Body of pancreas (tissue), 4 donors: ENCODE measurements around the gene TMEM255B. TPM values are rescaled to one million over a fixed set of nuclear protein-coding genes. Genes with fewer than 3 reads are reported as not detected.

Experiments
- ATAC-seq: fragments of 150-250 bp; one replicate; pipeline ENCODE4 v1.9.1; 2016
- DNase-seq, 4 donors: peaks; one replicate each; pipeline ENCODE4 v3.0.0-alpha.2; 2019
- H3K27ac ChIP-seq, 4 donors: fragments of 200-600 bp; sonication (generic); 1 replicate in 3 of 4; 2 replicates in 1 of 4; pipeline versions ENCODE4 v1.5.1 to v1.6.1; 2016 to 2019; ENCODE audit warnings: mild to moderate bottlenecking in 1 of 4, mixed read lengths in 1 of 4, moderate library complexity in 1 of 4
- H3K27me3 ChIP-seq, 2 donors: fragments of 200-600 bp; sonication (generic); one replicate each; pipeline ENCODE4 v1.6.0; 2016; ENCODE audit warnings: mild to moderate bottlenecking in 1 of 2
- H3K36me3 ChIP-seq, 2 donors: fragments of 200-600 bp; sonication (generic); replicated peaks in 1 of 2; 2 replicates each; pipeline ENCODE4 v1.5.1; 2016; ENCODE audit warnings: low read depth in 2 of 2; ENCODE audit not compliant: insufficient read depth in 1 of 2
- H3K4me1 ChIP-seq: fragments of 200-600 bp; sonication (generic); one replicate; pipeline ENCODE4 v1.6.0; 2016
- H3K4me3 ChIP-seq, 2 donors: fragments of 200-600 bp; sonication (generic); 1 replicate in 1 of 2; 2 replicates in 1 of 2; pipeline ENCODE4 v1.5.1; 2016 to 2019
- H3K9me3 ChIP-seq, 3 donors: fragments of 200-600 bp; sonication (generic); 1 replicate in 2 of 3; 2 replicates in 1 of 3; pipeline ENCODE4 v1.5.1; 2016
- POLR2A ChIP-seq, 3 donors: fragments of 450-650 bp; IDR thresholded peaks; one replicate each; pipeline ENCODE4 v1.6.1; 2016; ENCODE audit warnings: antibody characterized with exemption in 3 of 3, mild to moderate bottlenecking in 2 of 3
- WGBS, 2 donors: methylation state at CpG; one replicate each; pipeline ENCODE4 v1.1.5; 2017; 5-methylcytosine and 5-hydroxymethylcytosine counted together
- intact Hi-C: fragments of 100-400 bp; cut with DNase I; formaldehyde crosslinking; loops from one replicate; pipeline ENCODE4 v1.15.1; 2023
- total RNA-seq, 2 donors: library from RNA; depleted of rRNA; stranded (reverse); fragments of >200 nt; gene quantifications; one replicate each; pipeline ENCODE4 v1.1.0, GENCODE V29; 2016
- TF ChIP-seq, protein P1 (sequence below), 7 experiments: fragments of 450-650 bp in 4 of 7; fragments of 200-600 bp in 3 of 7; sonication (generic) in 3 of 7; IDR thresholded peaks; one replicate each; pipeline ENCODE4 v1.5.1; 2016 to 2019; ENCODE audit warnings: antibody characterized with exemption in 7 of 7

Gene TMEM255B
- total RNA-seq, 2 donors from 2014 or later: 1.0 to 4.6 TPM

GRCh38 chr13:113740661-113741060 is 18.4 kb upstream of the TMEM255B start:
- H3K27me3 ChIP-seq: no peaks in the 10 kb centered on the region
- H3K4me1 ChIP-seq: no peaks in the 10 kb centered on the region
- DNase-seq (peak in 1 of 4 donors; percentile 5), ATAC-seq (no peak)
- H3K36me3 ChIP-seq: no peaks in the 10 kb centered on the region
- H3K4me3 ChIP-seq: no peak overlapping the region
- 68 to 72% methylated on average over 10 to 16 of the region's 16 CpGs for WGBS, 2 donors
- TF ChIP-seq, protein P1, sequence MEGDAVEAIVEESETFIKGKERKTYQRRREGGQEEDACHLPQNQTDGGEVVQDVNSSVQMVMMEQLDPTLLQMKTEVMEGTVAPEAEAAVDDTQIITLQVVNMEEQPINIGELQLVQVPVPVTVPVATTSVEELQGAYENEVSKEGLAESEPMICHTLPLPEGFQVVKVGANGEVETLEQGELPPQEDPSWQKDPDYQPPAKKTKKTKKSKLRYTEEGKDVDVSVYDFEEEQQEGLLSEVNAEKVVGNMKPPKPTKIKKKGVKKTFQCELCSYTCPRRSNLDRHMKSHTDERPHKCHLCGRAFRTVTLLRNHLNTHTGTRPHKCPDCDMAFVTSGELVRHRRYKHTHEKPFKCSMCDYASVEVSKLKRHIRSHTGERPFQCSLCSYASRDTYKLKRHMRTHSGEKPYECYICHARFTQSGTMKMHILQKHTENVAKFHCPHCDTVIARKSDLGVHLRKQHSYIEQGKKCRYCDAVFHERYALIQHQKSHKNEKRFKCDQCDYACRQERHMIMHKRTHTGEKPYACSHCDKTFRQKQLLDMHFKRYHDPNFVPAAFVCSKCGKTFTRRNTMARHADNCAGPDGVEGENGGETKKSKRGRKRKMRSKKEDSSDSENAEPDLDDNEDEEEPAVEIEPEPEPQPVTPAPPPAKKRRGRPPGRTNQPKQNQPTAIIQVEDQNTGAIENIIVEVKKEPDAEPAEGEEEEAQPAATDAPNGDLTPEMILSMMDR (IDR thresholded peaks at IDR 0.05): no peak
- no peak for TF ChIP-seq POLR2A (IDR thresholded peaks at IDR 0.05)
- H3K9me3 ChIP-seq: no peaks in the 10 kb centered on the region
- no peak overlapping the region for H3K27ac ChIP-seq
- intact Hi-C loops: no loop called here

DNA sequence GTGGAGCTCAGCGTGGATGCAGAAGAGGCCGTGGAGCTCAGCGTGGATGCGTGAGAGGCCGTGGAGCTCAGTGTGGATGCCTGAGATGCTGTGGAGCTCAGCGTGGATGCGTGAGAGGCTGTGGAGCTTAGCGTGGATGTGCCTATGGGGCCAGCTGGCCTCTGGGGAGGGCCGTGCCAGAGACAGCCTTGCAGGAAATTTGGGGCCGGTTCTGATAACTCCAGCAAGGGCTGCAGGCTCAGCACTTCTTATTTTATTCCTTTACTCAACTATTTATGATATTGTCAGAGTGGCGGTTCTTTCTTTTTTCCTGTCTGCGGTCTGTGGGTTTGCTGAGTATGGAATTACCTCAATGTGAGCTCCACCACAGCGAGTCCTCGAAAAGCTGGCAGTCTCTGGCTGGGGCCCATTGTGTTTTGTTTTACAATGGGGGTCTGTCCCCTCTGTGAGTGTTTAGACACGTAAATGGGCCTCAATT is 17.8 kb upstream of the TMEM255B start:
- WGBS, 2 donors: 57 to 70% methylated on average over 15 of the region's 15 CpGs
- no peak for ATAC-seq
- Histone ChIP-seq H3K4me3 (no peak overlapping the region), H3K27me3 (no peaks in the 10 kb centered on the region), H3K36me3 (no peaks in the 10 kb centered on the region), H3K27ac (no peak overlapping the region), H3K9me3 (no peaks in the 10 kb centered on the region), H3K4me1 (no peaks in the 10 kb centered on the region)
- intact Hi-C loops: no loop called here
- TF ChIP-seq, protein P1 (IDR thresholded peaks at IDR 0.05): no peak
- TF ChIP-seq POLR2A (IDR thresholded peaks at IDR 0.05): no peak
- peak in 2 of 4 donors; percentile 3 to 18 for DNase-seq

DNA sequence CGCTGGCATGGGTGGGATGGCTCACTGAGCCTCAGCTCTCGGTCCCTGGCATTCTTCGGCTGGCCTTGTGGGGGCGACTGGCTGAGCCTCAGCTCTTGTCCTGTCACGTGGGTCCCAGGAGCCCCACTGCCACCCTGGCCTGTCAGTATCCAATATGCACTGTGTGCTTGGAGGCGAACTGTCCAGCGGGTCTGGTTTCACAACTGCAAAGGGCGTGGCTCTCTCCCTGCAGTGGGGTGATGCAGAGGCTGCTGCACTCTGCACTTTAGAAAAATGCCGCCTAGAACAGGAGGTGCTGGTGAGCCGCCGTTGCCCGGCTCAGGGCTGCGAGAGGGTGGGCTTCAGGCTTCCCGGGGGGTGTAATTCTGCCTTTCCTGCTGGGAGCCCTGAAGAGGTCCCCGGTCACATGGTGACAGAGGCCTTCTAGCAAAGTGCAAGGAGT is 17.0 kb upstream of the TMEM255B start:
- intact Hi-C loops: no loop called here
- H3K36me3 ChIP-seq: no peaks in the 10 kb centered on the region
- TF ChIP-seq POLR2A (IDR thresholded peaks at IDR 0.05): no peak
- TF ChIP-seq, protein P1 (IDR thresholded peaks at IDR 0.05): peak in 1 of 7 experiments; percentile 7
- H3K27me3 ChIP-seq: no peaks in the 10 kb centered on the region
- peak; percentile 45 for ATAC-seq
- 30 to 35% methylated on average over 10 to 15 of the region's 15 CpGs for WGBS, 2 donors
- no peak overlapping the region for H3K4me3 ChIP-seq
- no peaks in the 10 kb centered on the region for H3K4me1 ChIP-seq
- H3K9me3 ChIP-seq: no peaks in the 10 kb centered on the region
- no peak overlapping the region for H3K27ac ChIP-seq
- peak in 3 of 4 donors; percentile 18 to 60 (median 27) for DNase-seq

DNA sequence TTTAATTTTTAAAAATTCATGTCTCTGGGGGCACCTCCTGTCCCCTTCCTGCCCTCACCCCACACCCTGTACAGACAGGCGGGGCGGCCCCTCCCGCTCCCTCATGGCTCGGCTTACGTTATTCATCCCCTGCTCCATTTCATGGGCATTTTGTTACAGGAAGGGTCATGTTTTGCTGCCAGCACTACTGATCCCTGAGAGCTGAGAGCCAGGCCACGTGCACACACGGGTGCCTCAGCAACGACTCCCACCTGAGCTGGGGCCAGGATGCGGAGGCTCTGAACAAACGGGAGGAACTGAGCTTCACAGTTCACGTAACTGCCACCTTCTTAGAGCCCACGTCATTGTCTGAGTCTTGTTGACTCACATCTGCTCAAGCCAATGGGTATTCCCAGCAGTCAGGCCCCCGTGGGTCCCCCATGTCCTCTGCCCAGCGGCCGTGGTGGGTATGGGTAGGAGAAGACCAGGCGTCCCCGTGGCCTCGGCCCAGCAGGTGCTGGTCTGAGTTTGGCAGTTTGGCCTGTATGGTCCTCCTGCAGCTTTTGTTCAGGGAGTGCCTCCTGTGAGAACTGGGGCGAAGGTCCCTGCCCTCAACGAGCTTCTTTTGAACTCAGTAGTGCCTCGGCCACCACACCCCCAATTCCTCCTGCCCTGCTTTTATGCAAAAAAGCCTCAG is 16.4 kb upstream of the TMEM255B start:
- intact Hi-C loops: no loop called here
- Histone ChIP-seq H3K9me3 (no peaks in the 10 kb centered on the region), H3K4me1 (no peaks in the 10 kb centered on the region), H3K27me3 (no peaks in the 10 kb centered on the region), H3K36me3 (no peaks in the 10 kb centered on the region), H3K27ac (no peak overlapping the region), H3K4me3 (no peak overlapping the region)
- TF ChIP-seq, protein P1 (IDR thresholded peaks at IDR 0.05): no peak
- no peak for TF ChIP-seq POLR2A (IDR thresholded peaks at IDR 0.05)
- ATAC-seq (no peak), DNase-seq (peak in 1 of 4 donors; percentile 7)
- WGBS, 2 donors: 58 to 67% methylated on average over 11 to 21 of the region's 21 CpGs
